DND-41 (cell line): ENCODE results near the gene PDE4D.

Experiments used
- EZH2 ChIP-seq: IDR thresholded peaks from 3 replicates; pipeline ENCODE4 v1.6.1; 2012; ENCODE audit warnings: borderline replicate concordance, low read depth, mild to moderate bottlenecking, moderate library complexity, low read length, inconsistent platforms; ENCODE audit not compliant: severe bottlenecking
- TF ChIP-seq, protein P1 (sequence below): IDR thresholded peaks from 2 replicates; pipeline ENCODE4 v1.5.1; 2012; ENCODE audit warnings: borderline replicate concordance, low read length, moderate library complexity, mild to moderate bottlenecking; ENCODE audit not compliant: poor library complexity, severe bottlenecking; ENCODE audit errors: extremely low read depth

DNA sequence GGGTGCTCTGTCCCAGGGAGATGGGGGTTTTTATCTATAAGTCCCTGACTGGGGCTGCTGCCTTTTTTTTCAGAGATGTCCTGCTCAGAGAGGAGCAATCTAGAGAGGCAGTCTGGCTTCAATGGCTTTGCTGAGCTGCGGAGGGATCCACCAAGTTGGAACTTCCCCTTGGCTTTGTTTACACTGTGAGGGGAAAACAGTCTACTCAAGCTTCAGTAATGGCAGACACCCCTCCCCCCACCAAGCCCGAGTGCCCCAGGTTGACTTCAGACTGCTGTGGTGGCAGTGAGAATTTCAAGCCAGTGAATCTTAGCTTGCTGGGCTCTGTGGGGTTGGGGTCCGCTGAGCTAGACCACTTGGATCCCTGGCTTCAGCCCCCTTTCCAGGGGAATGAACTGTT lies 934.8 kb downstream of the PDE4D start:
- TF ChIP-seq, protein P1, sequence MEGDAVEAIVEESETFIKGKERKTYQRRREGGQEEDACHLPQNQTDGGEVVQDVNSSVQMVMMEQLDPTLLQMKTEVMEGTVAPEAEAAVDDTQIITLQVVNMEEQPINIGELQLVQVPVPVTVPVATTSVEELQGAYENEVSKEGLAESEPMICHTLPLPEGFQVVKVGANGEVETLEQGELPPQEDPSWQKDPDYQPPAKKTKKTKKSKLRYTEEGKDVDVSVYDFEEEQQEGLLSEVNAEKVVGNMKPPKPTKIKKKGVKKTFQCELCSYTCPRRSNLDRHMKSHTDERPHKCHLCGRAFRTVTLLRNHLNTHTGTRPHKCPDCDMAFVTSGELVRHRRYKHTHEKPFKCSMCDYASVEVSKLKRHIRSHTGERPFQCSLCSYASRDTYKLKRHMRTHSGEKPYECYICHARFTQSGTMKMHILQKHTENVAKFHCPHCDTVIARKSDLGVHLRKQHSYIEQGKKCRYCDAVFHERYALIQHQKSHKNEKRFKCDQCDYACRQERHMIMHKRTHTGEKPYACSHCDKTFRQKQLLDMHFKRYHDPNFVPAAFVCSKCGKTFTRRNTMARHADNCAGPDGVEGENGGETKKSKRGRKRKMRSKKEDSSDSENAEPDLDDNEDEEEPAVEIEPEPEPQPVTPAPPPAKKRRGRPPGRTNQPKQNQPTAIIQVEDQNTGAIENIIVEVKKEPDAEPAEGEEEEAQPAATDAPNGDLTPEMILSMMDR: no peak
- TF ChIP-seq EZH2: no peak
